Gastroesophageal sphincter (tissue), 3 donors: ENCODE results near the gene MACROD2.

Experiments used
- POLR2A ChIP-seq, 2 donors: fragments of 450-650 bp; IDR thresholded peaks; one replicate each; pipeline ENCODE4 v1.6.1; 2017; ENCODE audit warnings: antibody characterized with exemption in 2 of 2, mild to moderate bottlenecking in 2 of 2, moderate library complexity in 1 of 2
- POLR2AphosphoS5 ChIP-seq: sonication (generic); formaldehyde crosslinking; IDR thresholded peaks from one replicate; pipeline ENCODE4 v1.6.1; 2017; ENCODE audit warnings: antibody characterized with exemption
- TF ChIP-seq, protein P1 (sequence below), 4 experiments: fragments of 200-600 bp in 2 of 4; fragments of 450-650 bp in 2 of 4; sonication (generic) in 1 of 4; IDR thresholded peaks; one replicate each; pipeline ENCODE4 v1.5.1; 2017 to 2019; ENCODE audit warnings: antibody characterized with exemption in 4 of 4, mild to moderate bottlenecking in 2 of 4, moderate library complexity in 2 of 4

- TF ChIP-seq, protein P1, sequence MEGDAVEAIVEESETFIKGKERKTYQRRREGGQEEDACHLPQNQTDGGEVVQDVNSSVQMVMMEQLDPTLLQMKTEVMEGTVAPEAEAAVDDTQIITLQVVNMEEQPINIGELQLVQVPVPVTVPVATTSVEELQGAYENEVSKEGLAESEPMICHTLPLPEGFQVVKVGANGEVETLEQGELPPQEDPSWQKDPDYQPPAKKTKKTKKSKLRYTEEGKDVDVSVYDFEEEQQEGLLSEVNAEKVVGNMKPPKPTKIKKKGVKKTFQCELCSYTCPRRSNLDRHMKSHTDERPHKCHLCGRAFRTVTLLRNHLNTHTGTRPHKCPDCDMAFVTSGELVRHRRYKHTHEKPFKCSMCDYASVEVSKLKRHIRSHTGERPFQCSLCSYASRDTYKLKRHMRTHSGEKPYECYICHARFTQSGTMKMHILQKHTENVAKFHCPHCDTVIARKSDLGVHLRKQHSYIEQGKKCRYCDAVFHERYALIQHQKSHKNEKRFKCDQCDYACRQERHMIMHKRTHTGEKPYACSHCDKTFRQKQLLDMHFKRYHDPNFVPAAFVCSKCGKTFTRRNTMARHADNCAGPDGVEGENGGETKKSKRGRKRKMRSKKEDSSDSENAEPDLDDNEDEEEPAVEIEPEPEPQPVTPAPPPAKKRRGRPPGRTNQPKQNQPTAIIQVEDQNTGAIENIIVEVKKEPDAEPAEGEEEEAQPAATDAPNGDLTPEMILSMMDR (IDR thresholded peaks at IDR 0.05) = no peak
- TF ChIP-seq POLR2A (IDR thresholded peaks at IDR 0.05) (no peak), POLR2AphosphoS5 (no peak)
Observed at GRCh38 chr20:14711652-14712051, 716.3 kb downstream of the MACROD2 start.
